Measurements from ENCODE around the gene ALS2CL. TPM values are rescaled to one million over a fixed set of nuclear protein-coding genes. Genes with fewer than 3 reads are reported as not detected.

The ALS2CL gene
- polyA plus RNA-seq, 1 donor, result 6.3 TPM

DNA sequence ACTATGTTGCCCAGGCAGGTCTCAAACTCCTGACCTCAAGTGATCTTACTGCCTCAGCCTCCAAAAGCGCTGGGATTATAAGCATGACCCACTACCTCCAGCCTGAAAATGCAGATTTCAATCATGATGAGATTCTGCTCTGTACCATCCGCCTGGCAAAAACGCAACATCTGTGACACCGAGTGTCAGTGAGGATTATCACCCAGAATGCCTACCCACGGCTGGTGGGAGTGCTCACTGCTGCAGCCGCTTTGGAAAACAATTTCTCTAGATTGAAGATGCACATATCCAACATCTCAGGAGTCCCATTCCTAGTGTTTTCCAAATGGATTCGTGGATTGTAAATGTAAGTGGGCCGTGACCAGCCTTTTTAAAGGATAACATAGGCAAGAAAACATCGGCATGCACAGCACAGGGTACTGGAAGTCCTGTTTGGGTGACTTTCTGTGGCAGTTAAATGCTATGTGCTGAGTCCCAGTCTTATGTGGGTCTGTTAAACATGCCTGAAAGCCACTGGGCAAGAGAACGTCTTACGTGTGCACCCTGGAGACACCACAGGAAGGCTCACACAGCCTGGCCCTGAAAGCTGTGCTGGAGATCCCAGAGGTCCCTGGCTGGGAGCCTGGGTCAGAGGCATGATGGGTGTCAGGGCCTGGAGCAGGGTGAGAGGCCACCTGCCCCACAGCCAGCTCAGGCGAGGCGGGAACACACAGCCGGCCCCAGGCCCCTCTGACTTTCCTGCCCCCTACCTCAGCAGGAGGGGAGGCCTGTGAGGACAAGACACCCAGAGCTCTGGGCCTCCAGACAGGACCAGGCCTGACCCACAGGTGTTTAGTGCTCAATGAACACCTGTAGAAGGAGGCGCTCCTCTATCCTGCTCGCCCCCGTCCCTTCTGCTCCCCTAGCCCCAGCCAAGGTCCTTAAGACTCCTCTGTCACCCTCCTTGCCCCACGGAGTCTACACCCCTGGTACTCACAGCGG lies 23.3 kb upstream of the ALS2CL start:
- DNase-seq, result no peak

DNA sequence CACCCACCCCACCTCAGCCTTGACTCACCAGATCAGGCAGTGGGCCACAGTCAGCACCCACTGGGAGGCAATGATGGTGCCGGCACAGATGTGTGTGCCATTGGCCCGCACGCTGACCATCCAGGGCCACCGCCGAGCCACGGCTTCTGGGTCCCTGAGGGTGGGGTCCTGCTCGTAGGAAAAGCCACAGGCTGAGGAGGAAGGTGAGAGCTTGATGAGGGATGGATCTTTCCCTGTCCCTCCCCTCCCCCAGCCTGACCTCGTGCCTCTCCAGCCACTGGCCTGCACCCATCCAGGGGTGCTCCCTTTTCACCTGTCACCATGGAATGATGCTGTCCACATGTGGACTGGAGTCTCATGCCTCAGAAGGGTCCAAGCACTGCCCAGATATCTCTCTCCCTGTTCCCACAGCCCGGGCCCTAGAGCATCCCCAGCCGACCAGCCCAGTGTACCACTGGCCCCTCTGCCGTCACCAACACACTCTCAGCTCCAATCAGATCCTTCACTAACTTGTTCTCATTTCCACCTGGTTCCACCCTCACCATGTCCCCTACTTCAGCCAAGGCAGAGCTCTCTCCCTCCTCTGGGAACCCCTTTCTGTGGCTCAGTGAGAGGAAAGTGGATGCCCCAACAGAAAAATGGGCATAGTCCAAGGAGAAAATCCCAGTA lies 22.2 kb upstream of the ALS2CL start:
- no peak for DNase-seq

- DNase-seq, result no peak
These were observed 21.4 kb upstream of the ALS2CL start for GRCh38 chr3:46714728-46715506.

DNA sequence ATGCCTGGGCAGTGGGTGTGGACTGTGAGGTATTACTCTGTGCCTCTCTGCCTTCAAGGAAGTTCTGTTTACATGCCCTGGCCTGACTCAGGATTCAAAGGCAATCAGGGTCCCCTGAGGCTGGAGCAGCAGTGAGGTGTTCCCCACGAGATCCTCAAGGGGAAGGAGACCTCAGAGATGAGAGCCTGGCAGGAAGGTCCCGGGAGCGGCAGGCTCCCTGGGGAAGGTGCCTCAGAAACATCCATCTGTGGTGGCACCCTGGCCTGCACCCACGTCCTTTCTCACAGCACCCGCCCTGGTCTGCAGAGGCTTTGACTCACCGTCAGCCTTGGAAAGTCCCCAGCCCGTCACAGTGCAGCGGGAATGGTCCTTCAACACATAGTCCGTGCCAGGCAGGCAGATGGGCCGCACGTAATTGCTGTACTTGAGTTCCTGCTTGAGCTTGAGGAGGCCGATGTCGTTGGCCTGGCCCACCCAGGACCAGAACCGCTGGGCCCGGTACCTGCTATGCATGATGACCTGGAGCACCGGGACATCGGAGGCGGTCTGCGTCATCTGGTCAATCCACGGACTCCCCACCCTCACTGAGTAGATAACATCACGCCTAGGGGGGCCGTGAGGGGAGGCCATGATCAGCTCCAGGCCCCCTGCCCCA lies 20.5 kb upstream of the ALS2CL start:
- DNase-seq, result no peak

GRCh38 chr3:46713050-46713897 lies 19.8 kb upstream of the ALS2CL start:
- no peak for DNase-seq

GRCh38 chr3:46712191-46713049 lies 18.9 kb upstream of the ALS2CL start:
- DNase-seq, result no peak

GRCh38 chr3:46711760-46712159 lies 18.3 kb upstream of the ALS2CL start:
- no peak for DNase-seq

DNA sequence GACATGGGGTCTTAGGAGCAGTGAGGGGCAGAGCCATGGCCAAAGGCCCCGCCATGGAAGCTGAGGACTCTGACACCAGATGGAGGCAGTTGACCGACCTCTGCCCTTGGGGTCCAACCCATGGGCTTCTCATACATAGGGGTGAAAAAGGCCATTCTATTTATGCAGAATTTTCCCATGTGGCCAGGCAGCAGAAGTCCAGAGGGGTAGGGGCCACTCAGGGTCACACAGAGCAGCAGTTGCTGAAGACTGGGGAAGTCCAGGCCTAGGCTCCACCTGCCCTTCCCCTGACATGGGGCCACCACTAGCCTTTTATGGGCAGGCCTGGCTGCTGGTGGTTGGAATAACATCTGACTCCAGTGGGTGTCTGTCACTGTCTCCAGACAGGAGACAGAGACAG lies 17.8 kb upstream of the ALS2CL start:
- no peak for DNase-seq

- no peak for DNase-seq
These were observed 17.3 kb upstream of the ALS2CL start for GRCh38 chr3:46710671-46711295.

DNA sequence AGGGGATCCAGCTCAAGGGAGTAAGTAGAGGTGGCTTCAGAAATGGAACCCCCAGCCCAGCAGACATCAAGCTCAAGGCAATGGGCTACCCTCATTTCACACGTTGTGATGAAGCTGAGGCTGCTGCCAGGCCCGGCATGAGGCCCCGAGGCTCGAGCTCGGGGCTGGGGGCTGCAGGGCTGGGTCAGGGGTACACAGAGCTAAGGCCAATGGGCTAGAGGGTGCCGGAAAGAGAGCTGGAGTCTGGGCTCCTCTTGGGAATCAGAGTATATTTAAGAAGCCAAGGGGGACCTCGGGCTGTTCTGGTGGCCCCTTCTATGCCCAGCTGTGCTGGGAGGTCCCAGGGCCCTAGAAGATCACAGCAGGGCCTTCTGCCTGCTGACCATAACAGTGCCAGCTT lies 16.8 kb upstream of the ALS2CL start:
- no peak for DNase-seq

GRCh38 chr3:46709721-46710120 lies 16.2 kb upstream of the ALS2CL start:
- DNase-seq, result no peak

- no peak for DNase-seq
These were observed 15.7 kb upstream of the ALS2CL start for GRCh38 chr3:46709157-46709654.

DNA sequence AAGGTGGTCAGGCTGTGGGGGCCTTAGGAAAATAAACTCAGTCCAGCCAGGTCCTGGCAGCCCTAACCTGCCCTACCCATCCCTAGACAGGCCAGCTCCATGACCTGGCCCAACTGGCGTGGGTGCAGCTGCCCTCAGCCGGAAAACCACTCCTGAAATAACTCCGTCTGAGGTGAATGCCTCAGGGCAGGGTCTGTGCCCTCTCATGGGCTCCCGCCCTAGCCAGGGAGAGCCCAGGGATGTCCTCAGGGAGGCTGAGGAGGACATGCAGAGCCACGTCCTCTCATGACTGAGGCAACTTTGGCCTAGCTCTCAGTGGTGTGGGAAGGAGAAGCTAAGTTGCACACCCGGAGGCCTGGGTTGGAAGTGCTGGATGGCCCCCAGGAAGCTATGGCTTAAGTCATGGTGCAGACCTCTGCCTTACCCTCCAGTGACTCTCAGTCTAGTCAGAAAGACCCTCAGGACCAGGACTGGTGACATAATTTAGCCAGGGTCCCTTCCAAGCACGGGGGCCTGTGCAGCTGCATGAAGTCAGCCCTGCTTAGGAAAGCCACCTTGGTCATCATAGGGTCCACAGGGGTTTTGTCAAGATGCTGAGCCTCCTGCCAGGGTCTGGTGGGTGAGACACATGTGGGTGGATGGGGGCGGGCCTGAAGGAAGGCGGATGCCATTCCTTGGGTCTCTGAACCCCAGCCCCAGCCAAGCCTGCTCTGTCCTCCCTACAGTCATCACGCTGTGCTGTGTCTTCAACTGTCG lies 15.1 kb upstream of the ALS2CL start:
- DNase-seq, result no peak

DNA sequence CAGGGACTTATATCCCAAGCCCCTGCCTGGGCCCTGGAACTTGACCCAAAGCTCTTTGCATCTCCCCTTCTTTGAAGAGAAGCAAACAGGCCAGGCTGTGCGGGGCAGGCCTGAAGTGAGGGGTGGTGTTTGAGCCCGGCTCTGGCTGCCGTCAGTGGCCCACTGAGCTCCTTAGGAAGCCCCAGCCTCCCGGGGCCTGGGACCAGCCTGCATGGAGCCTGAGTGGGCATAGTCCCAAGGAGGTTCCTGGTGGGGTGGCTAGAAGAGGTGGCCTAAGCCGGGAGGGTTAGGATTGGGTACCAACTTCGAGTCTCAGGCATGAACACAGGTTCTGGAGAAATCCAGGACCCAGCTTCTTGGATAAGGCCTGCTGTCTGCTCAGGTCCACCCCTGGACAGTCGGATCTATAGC lies 14.1 kb upstream of the ALS2CL start:
- no peak for DNase-seq

DNA sequence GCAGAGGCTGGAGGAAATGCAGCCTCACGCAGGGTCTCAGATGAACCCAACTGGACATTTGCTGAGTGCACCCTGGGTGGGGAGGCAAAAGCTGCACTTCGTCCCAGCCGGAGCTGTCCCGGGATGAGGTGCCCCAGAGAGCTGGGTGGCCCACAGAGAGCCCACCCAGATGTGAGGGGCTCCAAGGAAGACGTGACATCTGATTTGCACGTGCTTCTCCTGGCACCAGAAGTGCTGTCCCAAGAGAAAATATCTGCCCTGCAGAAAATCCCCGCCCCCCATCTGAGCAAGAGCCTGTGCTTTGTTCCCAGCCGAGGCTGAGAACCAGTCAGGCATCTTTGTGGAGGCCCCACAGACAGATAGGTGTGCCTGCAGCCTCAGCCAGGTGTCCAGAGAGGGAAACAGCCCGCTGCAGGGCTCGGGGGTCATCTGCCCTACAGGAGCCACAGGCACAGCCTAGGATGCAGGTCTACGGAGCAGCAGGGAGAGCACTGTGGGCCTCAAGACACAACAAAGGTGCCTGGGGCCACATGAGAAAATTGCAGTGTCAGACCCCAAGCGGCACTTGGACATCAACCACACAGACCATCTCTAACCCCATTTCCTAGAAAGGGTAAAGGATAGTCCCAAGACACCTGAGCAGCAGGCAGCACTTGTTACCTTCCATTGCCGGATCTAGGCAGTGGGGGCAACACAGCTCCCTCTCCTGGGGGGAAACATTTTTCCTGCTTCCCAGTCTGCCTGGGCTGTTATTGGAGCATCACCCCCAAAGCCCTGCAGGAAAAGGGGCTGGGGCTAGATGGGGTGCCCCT lies 13.5 kb upstream of the ALS2CL start:
- DNase-seq, result no peak

- no peak for DNase-seq
These were observed 12.5 kb upstream of the ALS2CL start for GRCh38 chr3:46705751-46706552.

DNA sequence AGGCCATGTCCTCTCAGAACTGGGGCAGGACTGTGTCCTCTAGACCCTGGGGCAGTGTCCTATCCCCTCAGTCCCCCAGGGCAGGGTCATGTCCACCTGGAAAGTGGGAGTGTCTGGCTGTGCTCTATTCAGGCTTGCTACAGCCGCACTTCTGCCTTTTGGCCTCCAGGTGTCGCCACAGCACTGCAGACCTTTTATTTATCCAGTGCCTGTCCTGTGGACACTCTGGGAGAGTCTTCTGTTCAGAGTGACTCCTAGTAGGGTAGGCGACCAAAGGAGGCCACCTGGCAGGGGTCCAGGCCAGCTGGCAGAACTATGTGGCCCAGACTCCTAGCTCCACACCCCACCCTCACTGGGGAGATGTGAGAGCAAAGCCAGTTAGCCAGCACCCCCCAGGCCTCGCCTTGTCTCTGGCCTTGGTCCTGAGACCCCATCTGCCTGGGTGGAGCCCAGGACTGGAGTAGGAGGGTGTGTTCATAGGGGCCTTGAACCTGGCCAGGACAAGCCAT lies 11.6 kb upstream of the ALS2CL start:
- peak; percentile 77 for DNase-seq

Measured in hindlimb muscle (tissue), 1 donor.